Esophagus muscularis mucosa (tissue), 4 donors: ENCODE data around the gene NCLN.

ENCODE experiments used
- EP300 ChIP-seq: sonication (generic); formaldehyde crosslinking; IDR thresholded peaks from one replicate; pipeline ENCODE4 v1.6.1; 2017; ENCODE audit warnings: antibody characterized with exemption
- POLR2A ChIP-seq: fragments of 450-650 bp; IDR thresholded peaks from one replicate; pipeline ENCODE4 v1.6.1; 2017; ENCODE audit warnings: antibody characterized with exemption, moderate library complexity, mild to moderate bottlenecking, low read depth
- POLR2AphosphoS5 ChIP-seq, 2 donors: sonication (generic); formaldehyde crosslinking; IDR thresholded peaks; one replicate each; pipeline ENCODE4 v1.6.1; 2017; ENCODE audit warnings: antibody characterized with exemption in 2 of 2
- TF ChIP-seq, protein P1 (sequence below), 3 experiments: fragments of 200-600 bp in 2 of 3; fragments of 450-650 bp in 1 of 3; sonication (generic) in 2 of 3; IDR thresholded peaks; one replicate each; pipeline ENCODE4 v1.5.1; 2017 to 2019; ENCODE audit warnings: antibody characterized with exemption in 3 of 3, mild to moderate bottlenecking in 2 of 3, moderate library complexity in 1 of 3

DNA sequence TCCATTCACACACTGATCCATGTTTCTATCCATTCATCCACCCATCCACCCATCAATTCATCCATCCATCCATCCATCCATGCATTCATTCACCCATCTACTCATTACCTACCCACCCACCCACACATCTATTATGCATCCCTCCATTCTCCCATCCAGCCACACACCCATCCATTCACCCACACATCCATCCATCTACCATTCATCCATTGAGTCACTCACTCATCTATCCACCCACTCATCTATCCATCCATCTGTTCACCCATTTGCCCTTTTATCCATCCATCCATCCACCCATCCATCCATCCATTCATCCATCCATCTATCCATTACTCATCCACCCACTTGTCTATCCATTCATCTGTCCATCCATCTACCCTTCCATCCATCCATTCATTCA lies 68.8 kb downstream of the NCLN start:
- TF ChIP-seq, protein P1, sequence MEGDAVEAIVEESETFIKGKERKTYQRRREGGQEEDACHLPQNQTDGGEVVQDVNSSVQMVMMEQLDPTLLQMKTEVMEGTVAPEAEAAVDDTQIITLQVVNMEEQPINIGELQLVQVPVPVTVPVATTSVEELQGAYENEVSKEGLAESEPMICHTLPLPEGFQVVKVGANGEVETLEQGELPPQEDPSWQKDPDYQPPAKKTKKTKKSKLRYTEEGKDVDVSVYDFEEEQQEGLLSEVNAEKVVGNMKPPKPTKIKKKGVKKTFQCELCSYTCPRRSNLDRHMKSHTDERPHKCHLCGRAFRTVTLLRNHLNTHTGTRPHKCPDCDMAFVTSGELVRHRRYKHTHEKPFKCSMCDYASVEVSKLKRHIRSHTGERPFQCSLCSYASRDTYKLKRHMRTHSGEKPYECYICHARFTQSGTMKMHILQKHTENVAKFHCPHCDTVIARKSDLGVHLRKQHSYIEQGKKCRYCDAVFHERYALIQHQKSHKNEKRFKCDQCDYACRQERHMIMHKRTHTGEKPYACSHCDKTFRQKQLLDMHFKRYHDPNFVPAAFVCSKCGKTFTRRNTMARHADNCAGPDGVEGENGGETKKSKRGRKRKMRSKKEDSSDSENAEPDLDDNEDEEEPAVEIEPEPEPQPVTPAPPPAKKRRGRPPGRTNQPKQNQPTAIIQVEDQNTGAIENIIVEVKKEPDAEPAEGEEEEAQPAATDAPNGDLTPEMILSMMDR (IDR thresholded peaks at IDR 0.05), result no peak
- TF ChIP-seq EP300 (no peak), POLR2A (no peak), POLR2AphosphoS5 (IDR thresholded peaks at IDR 0.05) (no peak)
